DND-41 (cell line): ENCODE results near the gene CAB39L.

Source experiments
- ATAC-seq: fragments of 200-7000 bp; cut with Tn5 transposase; 3 replicates; pipeline ENCODE4 v1.9.1; 2021; ENCODE audit warnings: low read depth; ENCODE audit not compliant: insufficient read depth
- DNase-seq: peaks from one replicate; pipeline ENCODE4 v3.0.0-alpha.2; 2020
- H2AFZ ChIP-seq: 2 replicates; pipeline ENCODE4 v1.6.0; 2012; ENCODE audit warnings: low read depth, low read length
- H3K27ac ChIP-seq: 2 replicates; pipeline ENCODE4 v1.5.1; 2012; ENCODE audit warnings: low read length, inconsistent platforms
- H3K27me3 ChIP-seq: fragments of 200-600 bp; sonication (generic); 2 replicates; pipeline ENCODE4 v1.6.0; 2012; ENCODE audit warnings: low read length, mild to moderate bottlenecking, inconsistent platforms; ENCODE audit not compliant: insufficient read depth, poor library complexity
- H3K36me3 ChIP-seq: 2 replicates; pipeline ENCODE4 v1.5.1; 2012; ENCODE audit warnings: low read length, inconsistent platforms; ENCODE audit not compliant: insufficient read depth
- H3K4me1 ChIP-seq: 2 replicates; pipeline ENCODE4 v1.5.1; 2012; ENCODE audit warnings: mild to moderate bottlenecking, low read length; ENCODE audit not compliant: insufficient read depth
- H3K4me2 ChIP-seq: 2 replicates; pipeline ENCODE4 v1.6.0; 2012; ENCODE audit warnings: mild to moderate bottlenecking, moderate library complexity, low read length, inconsistent platforms; ENCODE audit not compliant: insufficient read depth
- H3K4me3 ChIP-seq, 2 experiments: fragments of 200-600 bp in 1 of 2; shearing (Covaris generic) in 1 of 2; 2 replicates each; pipeline ENCODE4 v1.5.1; 2012 to 2016; ENCODE audit warnings: inconsistent platforms in 2 of 2, low read length in 2 of 2, mild to moderate bottlenecking in 2 of 2, low read depth in 1 of 2, moderate library complexity in 1 of 2
- H3K79me2 ChIP-seq: 2 replicates; pipeline ENCODE4 v1.6.0; 2012; ENCODE audit warnings: low read length, inconsistent platforms; ENCODE audit not compliant: insufficient read depth
- H3K9ac ChIP-seq: 2 replicates; pipeline ENCODE4 v1.6.0; 2012; ENCODE audit warnings: low read depth, mild to moderate bottlenecking, inconsistent platforms, low read length, moderate library complexity
- H3K9me3 ChIP-seq: 2 replicates; pipeline ENCODE4 v1.5.1; 2012; ENCODE audit warnings: low read length, moderate library complexity, mild to moderate bottlenecking, inconsistent platforms; ENCODE audit not compliant: insufficient read depth, severe bottlenecking
- H4K20me1 ChIP-seq: 2 replicates; pipeline ENCODE4 v1.6.0; 2012; ENCODE audit warnings: low read length; ENCODE audit not compliant: insufficient read depth
- CTCF ChIP-seq: IDR thresholded peaks from 2 replicates; pipeline ENCODE4 v1.5.1; 2012; ENCODE audit warnings: borderline replicate concordance, low read length, moderate library complexity, mild to moderate bottlenecking; ENCODE audit not compliant: poor library complexity, severe bottlenecking; ENCODE audit errors: extremely low read depth
- EZH2 ChIP-seq: IDR thresholded peaks from 3 replicates; pipeline ENCODE4 v1.6.1; 2012; ENCODE audit warnings: borderline replicate concordance, low read depth, mild to moderate bottlenecking, moderate library complexity, low read length, inconsistent platforms; ENCODE audit not compliant: severe bottlenecking

The CAB39L gene

GRCh38 chr13:49454388-49455006 lies 10.6 kb upstream of the CAB39L start:
- no peak for TF ChIP-seq EZH2
- TF ChIP-seq CTCF = no peak
- H3K36me3 ChIP-seq = no peaks in the 10 kb centered on the region
- H3K4me1 ChIP-seq = peaks cover 20% of the 10 kb centered on the region
- no peak overlapping the region for H3K4me3 ChIP-seq
- 0 out of 2 replicates have a peak overlapping the region, but pooled peaks have one; percentile 11 for H3K27ac ChIP-seq
- H3K9ac ChIP-seq = no peak overlapping the region
- peaks cover 7% of the 10 kb centered on the region; the same call in 1 of the 2 replicates for H3K79me2 ChIP-seq
- peak overlapping the region; percentile 33; the same call in 1 of the 2 replicates for H3K4me2 ChIP-seq
- ATAC-seq = peak; percentile 85
- no peaks in the 10 kb centered on the region for H3K9me3 ChIP-seq
- no peak overlapping the region for H2AFZ ChIP-seq
- no peak for DNase-seq
- H3K27me3 ChIP-seq = no peaks in the 10 kb centered on the region
- H4K20me1 ChIP-seq = no peaks in the 10 kb centered on the region

DNA sequence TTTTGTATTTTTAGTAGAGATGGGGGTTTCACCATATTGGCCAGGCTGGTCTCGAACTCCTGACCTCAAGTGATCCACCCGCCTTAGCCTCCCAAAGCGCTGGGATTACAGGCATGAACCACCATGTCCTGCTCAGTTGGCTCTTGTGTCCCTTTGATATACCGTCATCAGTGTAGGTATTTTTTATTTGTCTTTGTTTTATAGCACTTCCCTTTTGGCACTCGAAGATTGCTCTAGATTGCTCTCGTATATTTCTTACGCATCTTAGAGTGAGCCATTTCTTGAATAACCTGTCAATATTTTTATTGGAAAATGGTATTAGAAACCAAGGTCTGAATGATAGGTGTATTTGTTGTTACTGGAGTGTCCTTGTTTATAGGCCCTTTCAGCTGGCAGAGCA lies 9.6 kb upstream of the CAB39L start:
- DNase-seq (no peak), ATAC-seq (no peak)
- Histone ChIP-seq H3K4me3 (no peak overlapping the region), H3K4me2 (no peak overlapping the region), H2AFZ (no peak overlapping the region), H3K27me3 (no peaks in the 10 kb centered on the region), H3K9ac (no peak overlapping the region), H3K27ac (no peak overlapping the region), H3K4me1 (peaks cover 20% of the 10 kb centered on the region), H4K20me1 (no peaks in the 10 kb centered on the region), H3K9me3 (no peaks in the 10 kb centered on the region), H3K36me3 (no peaks in the 10 kb centered on the region), H3K79me2 (peaks cover 7% of the 10 kb centered on the region; the same call in 1 of the 2 replicates)
- TF ChIP-seq CTCF = no peak
- no peak for TF ChIP-seq EZH2

DNA sequence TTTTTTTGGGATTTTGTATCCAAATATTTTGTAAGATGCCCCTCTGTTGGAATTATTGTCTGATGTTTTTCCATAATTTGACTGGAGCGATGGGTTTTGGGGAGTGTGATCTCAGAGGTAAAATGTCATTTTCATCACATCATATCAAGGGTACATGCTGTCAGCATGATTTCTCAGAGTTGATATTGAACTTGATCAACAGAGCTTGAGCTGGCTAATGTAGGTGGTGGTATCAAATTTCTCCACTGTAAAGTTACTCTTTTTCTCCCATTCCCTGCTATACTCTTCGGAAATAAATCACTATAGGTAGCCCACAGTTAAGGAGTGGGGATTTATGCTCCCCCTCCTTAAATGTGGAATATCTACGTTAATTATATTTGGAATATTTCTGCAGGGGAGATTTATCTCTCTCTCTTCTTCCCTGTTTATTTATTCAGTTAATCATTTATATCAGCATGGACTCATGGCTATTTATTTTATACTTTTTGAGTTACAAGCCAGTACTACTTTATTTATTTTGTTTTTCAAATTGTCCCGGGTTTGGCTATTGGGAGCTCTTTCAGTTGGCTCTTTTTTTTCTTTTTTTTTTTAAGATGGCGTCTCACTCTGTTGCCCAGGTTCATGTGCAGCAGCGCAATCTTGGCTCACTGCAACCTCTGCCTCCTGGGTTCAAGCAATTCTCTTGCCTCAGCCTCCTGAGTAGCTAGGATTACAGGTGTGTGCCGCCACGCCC lies 9.0 kb upstream of the CAB39L start:
- H4K20me1 ChIP-seq = no peaks in the 10 kb centered on the region
- H3K4me1 ChIP-seq = peaks cover 22% of the 10 kb centered on the region
- H3K4me2 ChIP-seq = no peak overlapping the region
- H3K9ac ChIP-seq = no peak overlapping the region
- peaks cover 13% of the 10 kb centered on the region for H3K79me2 ChIP-seq
- TF ChIP-seq CTCF = no peak
- no peak for TF ChIP-seq EZH2
- ATAC-seq (no peak), DNase-seq (no peak)
- H3K27me3 ChIP-seq = no peaks in the 10 kb centered on the region
- H3K36me3 ChIP-seq = no peaks in the 10 kb centered on the region
- no peak overlapping the region for H3K27ac ChIP-seq
- H3K9me3 ChIP-seq = no peaks in the 10 kb centered on the region
- H3K4me3 ChIP-seq = no peak overlapping the region
- H2AFZ ChIP-seq = no peak overlapping the region
